ENCODE results near the gene SMOC2. TPM values are rescaled to one million over a fixed set of nuclear protein-coding genes. Genes with fewer than 3 reads are reported as not detected.

The SMOC2 gene
- total RNA-seq, 1 donor: 0.36 TPM

DNA sequence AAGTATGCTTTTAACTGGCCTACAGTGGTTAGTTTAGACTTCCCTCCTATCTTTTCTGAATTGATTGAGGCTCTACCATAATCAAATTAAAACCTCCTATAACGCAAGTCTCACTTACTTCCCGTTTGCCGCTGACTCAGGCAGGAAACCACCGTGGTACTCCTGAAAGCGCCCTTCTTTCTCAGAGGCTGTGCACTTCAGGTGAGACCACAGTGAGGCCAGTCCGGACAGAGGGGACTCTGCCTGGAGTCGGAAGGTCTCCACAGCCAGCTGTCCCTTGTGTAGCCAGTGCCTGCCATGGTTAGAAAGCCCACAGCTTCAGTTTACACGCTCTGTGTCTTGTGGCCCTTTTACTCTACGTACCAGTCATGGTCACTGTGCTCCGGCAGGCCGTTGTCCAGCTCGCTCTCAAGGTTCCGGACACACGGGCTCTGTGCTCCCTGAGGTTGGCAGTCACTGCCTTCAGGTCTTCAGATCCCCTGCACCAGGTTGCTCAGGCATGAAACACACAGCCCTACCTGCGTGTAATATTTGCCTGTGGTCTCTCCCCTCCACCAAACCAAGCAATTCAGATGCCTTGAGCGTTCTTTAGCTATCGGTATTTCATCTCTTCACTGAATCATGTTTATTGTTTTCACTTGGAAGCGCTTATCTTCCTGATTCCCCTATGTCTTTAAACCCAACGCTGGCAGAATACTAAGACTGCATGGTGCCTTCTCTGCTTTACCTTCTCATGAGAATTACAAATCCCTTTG lies 178.8 kb downstream of the SMOC2 start:
- Histone ChIP-seq H3K9me3 (ENCODE audit: low read depth, low read length) (no peaks in the 10 kb centered on the region), H4K20me1 (ENCODE audit: insufficient read depth, low read length) (no peaks in the 10 kb centered on the region), H3K36me3 (ENCODE audit: insufficient read depth, low read length) (no peaks in the 10 kb centered on the region), H2AFZ (ENCODE audit: low read length) (no peak overlapping the region), H3K79me2 (ENCODE audit: insufficient read depth, low read length) (no peaks in the 10 kb centered on the region), H3K27ac (ENCODE audit: low read depth, low read length) (no peak overlapping the region), H3K4me1 (ENCODE audit: insufficient read depth, low read length) (no peaks in the 10 kb centered on the region), H3K27me3 (ENCODE audit: insufficient read depth, low read length) (no peaks in the 10 kb centered on the region), H3K4me3 (ENCODE audit: insufficient read depth, low read length) (no peak overlapping the region), H3K4me2 (ENCODE audit: insufficient read depth, low read length) (no peak overlapping the region)
- DNase-seq (ENCODE audit: insufficient read length, low spot score, missing footprints): peak; percentile 53
- no peak for TF ChIP-seq CTCF (IDR thresholded peaks at IDR 0.05; ENCODE audit: extremely low read depth, low read depth, low read length)

DNA sequence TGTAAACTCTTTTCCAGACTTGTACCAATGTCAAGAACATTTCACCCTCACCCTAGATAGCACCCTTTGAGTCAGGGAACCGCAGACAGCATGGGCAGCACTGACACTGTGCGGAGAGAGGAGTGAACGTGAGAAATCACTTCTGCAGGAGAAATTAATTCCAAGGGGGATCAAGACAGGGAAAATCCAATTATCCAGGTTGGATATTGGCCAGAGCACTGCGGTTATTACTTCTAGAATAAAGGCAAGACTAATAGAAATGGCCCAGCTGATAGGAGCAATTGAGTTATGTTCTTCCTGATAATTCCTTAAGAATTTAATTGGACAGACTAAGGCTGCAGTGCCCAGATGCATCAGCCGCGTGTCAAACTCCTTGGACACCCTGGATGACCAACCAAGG lies 179.6 kb downstream of the SMOC2 start:
- DNase-seq (ENCODE audit: insufficient read length, low spot score, missing footprints): no peak

GRCh38 chr6:168623736-168624135 lies 182.8 kb downstream of the SMOC2 start:
- Histone ChIP-seq H3K4me1 (ENCODE audit: insufficient read depth, low read length) (no peaks in the 10 kb centered on the region), H3K79me2 (ENCODE audit: insufficient read depth, low read length) (no peaks in the 10 kb centered on the region), H3K4me3 (ENCODE audit: insufficient read depth, low read length) (no peak overlapping the region), H3K27ac (ENCODE audit: low read depth, low read length) (no peak overlapping the region), H3K36me3 (ENCODE audit: insufficient read depth, low read length) (no peaks in the 10 kb centered on the region), H2AFZ (ENCODE audit: low read length) (no peak overlapping the region), H4K20me1 (ENCODE audit: insufficient read depth, low read length) (no peaks in the 10 kb centered on the region), H3K27me3 (ENCODE audit: insufficient read depth, low read length) (no peaks in the 10 kb centered on the region), H3K4me2 (ENCODE audit: insufficient read depth, low read length) (no peak overlapping the region), H3K9me3 (ENCODE audit: low read depth, low read length) (no peaks in the 10 kb centered on the region)
- no peak for DNase-seq (ENCODE audit: insufficient read length, low spot score, missing footprints)
- TF ChIP-seq CTCF (IDR thresholded peaks at IDR 0.05; ENCODE audit: extremely low read depth, low read depth, low read length): no peak

More for the DNA sequence above, 179.6 kb downstream of the SMOC2 start:
- Histone ChIP-seq H3K4me2 (ENCODE audit: insufficient read depth, low read length) (no peak overlapping the region), H3K79me2 (ENCODE audit: insufficient read depth, low read length) (no peaks in the 10 kb centered on the region), H3K4me3 (ENCODE audit: insufficient read depth, low read length) (no peak overlapping the region), H2AFZ (ENCODE audit: low read length) (no peak overlapping the region), H3K36me3 (ENCODE audit: insufficient read depth, low read length) (no peaks in the 10 kb centered on the region), H3K4me1 (ENCODE audit: insufficient read depth, low read length) (no peaks in the 10 kb centered on the region), H3K9me3 (ENCODE audit: low read depth, low read length) (no peaks in the 10 kb centered on the region), H4K20me1 (ENCODE audit: insufficient read depth, low read length) (no peaks in the 10 kb centered on the region), H3K27ac (ENCODE audit: low read depth, low read length) (no peak overlapping the region), H3K27me3 (ENCODE audit: insufficient read depth, low read length) (no peaks in the 10 kb centered on the region)
- no peak for TF ChIP-seq CTCF (IDR thresholded peaks at IDR 0.05; ENCODE audit: extremely low read depth, low read depth, low read length)

- Histone ChIP-seq H3K4me1 (ENCODE audit: insufficient read depth, low read length) (no peaks in the 10 kb centered on the region), H3K79me2 (ENCODE audit: insufficient read depth, low read length) (no peaks in the 10 kb centered on the region), H2AFZ (ENCODE audit: low read length) (no peak overlapping the region), H3K9me3 (ENCODE audit: low read depth, low read length) (no peaks in the 10 kb centered on the region), H3K36me3 (ENCODE audit: insufficient read depth, low read length) (no peaks in the 10 kb centered on the region), H3K4me3 (ENCODE audit: insufficient read depth, low read length) (no peak overlapping the region), H3K27me3 (ENCODE audit: insufficient read depth, low read length) (no peaks in the 10 kb centered on the region), H4K20me1 (ENCODE audit: insufficient read depth, low read length) (no peaks in the 10 kb centered on the region), H3K4me2 (ENCODE audit: insufficient read depth, low read length) (no peak overlapping the region), H3K27ac (ENCODE audit: low read depth, low read length) (no peak overlapping the region)
- TF ChIP-seq CTCF (IDR thresholded peaks at IDR 0.05; ENCODE audit: extremely low read depth, low read depth, low read length): no peak
- DNase-seq (ENCODE audit: insufficient read length, low spot score, missing footprints): no peak
Measured at GRCh38 chr6:168624540-168624939, 183.6 kb downstream of the SMOC2 start.
